Measurements from ENCODE around the gene PTPMT1.

DNA sequence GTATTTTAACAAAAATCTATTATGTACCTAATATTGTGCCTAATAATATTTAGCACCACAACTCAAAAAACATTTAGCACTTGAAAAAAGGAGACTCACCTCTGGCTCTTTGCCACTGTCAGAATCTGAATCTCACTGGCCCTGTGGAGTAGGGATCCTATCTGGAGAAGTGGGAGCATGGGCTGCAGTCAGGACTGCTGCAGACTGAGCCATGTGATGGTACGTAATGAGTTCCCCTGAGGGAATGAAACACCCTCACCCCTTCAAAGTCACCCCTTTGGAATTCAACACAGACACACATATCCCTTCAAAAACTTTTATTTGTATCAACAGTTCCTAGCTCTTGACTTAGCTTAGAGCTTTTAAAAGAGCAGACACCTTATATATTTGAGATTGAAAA, 6.5 kb downstream of the PTPMT1 start:
- TF ChIP-seq, protein P1, sequence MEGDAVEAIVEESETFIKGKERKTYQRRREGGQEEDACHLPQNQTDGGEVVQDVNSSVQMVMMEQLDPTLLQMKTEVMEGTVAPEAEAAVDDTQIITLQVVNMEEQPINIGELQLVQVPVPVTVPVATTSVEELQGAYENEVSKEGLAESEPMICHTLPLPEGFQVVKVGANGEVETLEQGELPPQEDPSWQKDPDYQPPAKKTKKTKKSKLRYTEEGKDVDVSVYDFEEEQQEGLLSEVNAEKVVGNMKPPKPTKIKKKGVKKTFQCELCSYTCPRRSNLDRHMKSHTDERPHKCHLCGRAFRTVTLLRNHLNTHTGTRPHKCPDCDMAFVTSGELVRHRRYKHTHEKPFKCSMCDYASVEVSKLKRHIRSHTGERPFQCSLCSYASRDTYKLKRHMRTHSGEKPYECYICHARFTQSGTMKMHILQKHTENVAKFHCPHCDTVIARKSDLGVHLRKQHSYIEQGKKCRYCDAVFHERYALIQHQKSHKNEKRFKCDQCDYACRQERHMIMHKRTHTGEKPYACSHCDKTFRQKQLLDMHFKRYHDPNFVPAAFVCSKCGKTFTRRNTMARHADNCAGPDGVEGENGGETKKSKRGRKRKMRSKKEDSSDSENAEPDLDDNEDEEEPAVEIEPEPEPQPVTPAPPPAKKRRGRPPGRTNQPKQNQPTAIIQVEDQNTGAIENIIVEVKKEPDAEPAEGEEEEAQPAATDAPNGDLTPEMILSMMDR (IDR thresholded peaks at IDR 0.05), result no peak
- TF ChIP-seq POLR2A (IDR thresholded peaks at IDR 0.05), result no peak

All from body of pancreas (tissue), 4 donors.